ENCODE data around the gene TMEM37.

The TMEM37 gene

GRCh38 chr2:119476301-119477112 is 44.9 kb downstream of the TMEM37 start:
- TF ChIP-seq CTCF (IDR thresholded peaks at IDR 0.05): peak; percentile 74
- Histone ChIP-seq H3K4me3 (ENCODE audit: low read depth in 1 of 2, low read length in 1 of 2) (no peak overlapping the region), H3K27me3 (no peaks in the 10 kb centered on the region), H3K9me3 (no peaks in the 10 kb centered on the region), H3K4me1 (ENCODE audit: control insufficient read depth in 1 of 2, insufficient read depth in 1 of 2, low read depth in 1 of 2, low read length in 1 of 2) (no peaks in the 10 kb centered on the region), H3K27ac (no peak overlapping the region), H3K36me3 (no peaks in the 10 kb centered on the region)

- H3K4me1 ChIP-seq (ENCODE audit: control insufficient read depth in 1 of 2, insufficient read depth in 1 of 2, low read depth in 1 of 2, low read length in 1 of 2): no peaks in the 10 kb centered on the region
- H3K36me3 ChIP-seq: no peaks in the 10 kb centered on the region
- no peak overlapping the region for H3K4me3 ChIP-seq (ENCODE audit: low read depth in 1 of 2, low read length in 1 of 2)
- no peak for TF ChIP-seq CTCF (IDR thresholded peaks at IDR 0.05)
- no peaks in the 10 kb centered on the region for H3K9me3 ChIP-seq
- no peak overlapping the region for H3K27ac ChIP-seq
- H3K27me3 ChIP-seq: no peaks in the 10 kb centered on the region
Observed at GRCh38 chr2:119477113-119477505, 45.5 kb downstream of the TMEM37 start.

GRCh38 chr2:119478188-119478977 is 46.7 kb downstream of the TMEM37 start:
- Histone ChIP-seq H3K4me1 (ENCODE audit: control insufficient read depth in 1 of 2, insufficient read depth in 1 of 2, low read depth in 1 of 2, low read length in 1 of 2) (no peaks in the 10 kb centered on the region), H3K27ac (no peak overlapping the region), H3K36me3 (no peaks in the 10 kb centered on the region), H3K4me3 (ENCODE audit: low read depth in 1 of 2, low read length in 1 of 2) (no peak overlapping the region), H3K27me3 (no peaks in the 10 kb centered on the region), H3K9me3 (no peaks in the 10 kb centered on the region)
- no peak for TF ChIP-seq CTCF (IDR thresholded peaks at IDR 0.05)

GRCh38 chr2:119478978-119479295 is 47.3 kb downstream of the TMEM37 start:
- Histone ChIP-seq H3K4me1 (ENCODE audit: control insufficient read depth in 1 of 2, insufficient read depth in 1 of 2, low read depth in 1 of 2, low read length in 1 of 2) (no peaks in the 10 kb centered on the region), H3K36me3 (no peaks in the 10 kb centered on the region), H3K9me3 (no peaks in the 10 kb centered on the region), H3K27me3 (no peaks in the 10 kb centered on the region), H3K4me3 (ENCODE audit: low read depth in 1 of 2, low read length in 1 of 2) (no peak overlapping the region), H3K27ac (no peak overlapping the region)
- no peak for TF ChIP-seq CTCF (IDR thresholded peaks at IDR 0.05)

GRCh38 chr2:119480184-119480583 is 48.5 kb downstream of the TMEM37 start:
- H3K36me3 ChIP-seq: no peaks in the 10 kb centered on the region
- no peak for TF ChIP-seq CTCF (IDR thresholded peaks at IDR 0.05)
- H3K27me3 ChIP-seq: no peaks in the 10 kb centered on the region
- H3K27ac ChIP-seq: no peak overlapping the region
- no peaks in the 10 kb centered on the region for H3K4me1 ChIP-seq (ENCODE audit: control insufficient read depth in 1 of 2, insufficient read depth in 1 of 2, low read depth in 1 of 2, low read length in 1 of 2)
- no peak overlapping the region for H3K4me3 ChIP-seq (ENCODE audit: low read depth in 1 of 2, low read length in 1 of 2)
- H3K9me3 ChIP-seq: no peaks in the 10 kb centered on the region
